RKO (cell line): ENCODE data around the gene MLST8.

Experiments used
- DNase-seq: peaks from one replicate; pipeline ENCODE4 v3.0.0-alpha.2; 2016; ENCODE audit warnings: low spot score

The MLST8 gene

DNA sequence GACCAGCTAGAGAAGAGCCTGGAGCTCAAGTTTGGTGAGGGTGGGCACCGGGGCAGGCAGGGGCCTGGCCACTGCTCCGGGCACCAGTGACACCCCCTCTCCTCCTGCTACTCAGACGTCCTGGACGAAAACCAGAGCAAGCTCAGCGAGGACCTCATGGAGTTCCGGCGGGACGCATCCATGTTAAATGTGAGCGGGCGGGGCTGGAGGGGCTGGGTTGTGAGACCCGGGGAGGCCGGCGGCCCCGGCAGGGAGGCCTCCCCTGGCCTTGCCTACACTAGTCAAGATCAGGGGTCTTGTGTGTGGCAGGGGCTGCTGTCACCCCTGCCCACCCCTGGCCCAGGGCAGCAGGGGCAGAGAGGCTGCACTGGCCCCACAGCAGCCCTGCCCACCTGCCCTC is 31.9 kb upstream of the MLST8 start:
- no peak for DNase-seq

GRCh38 chr16:2173916-2174315 is 31.3 kb upstream of the MLST8 start:
- DNase-seq: no peak

DNA sequence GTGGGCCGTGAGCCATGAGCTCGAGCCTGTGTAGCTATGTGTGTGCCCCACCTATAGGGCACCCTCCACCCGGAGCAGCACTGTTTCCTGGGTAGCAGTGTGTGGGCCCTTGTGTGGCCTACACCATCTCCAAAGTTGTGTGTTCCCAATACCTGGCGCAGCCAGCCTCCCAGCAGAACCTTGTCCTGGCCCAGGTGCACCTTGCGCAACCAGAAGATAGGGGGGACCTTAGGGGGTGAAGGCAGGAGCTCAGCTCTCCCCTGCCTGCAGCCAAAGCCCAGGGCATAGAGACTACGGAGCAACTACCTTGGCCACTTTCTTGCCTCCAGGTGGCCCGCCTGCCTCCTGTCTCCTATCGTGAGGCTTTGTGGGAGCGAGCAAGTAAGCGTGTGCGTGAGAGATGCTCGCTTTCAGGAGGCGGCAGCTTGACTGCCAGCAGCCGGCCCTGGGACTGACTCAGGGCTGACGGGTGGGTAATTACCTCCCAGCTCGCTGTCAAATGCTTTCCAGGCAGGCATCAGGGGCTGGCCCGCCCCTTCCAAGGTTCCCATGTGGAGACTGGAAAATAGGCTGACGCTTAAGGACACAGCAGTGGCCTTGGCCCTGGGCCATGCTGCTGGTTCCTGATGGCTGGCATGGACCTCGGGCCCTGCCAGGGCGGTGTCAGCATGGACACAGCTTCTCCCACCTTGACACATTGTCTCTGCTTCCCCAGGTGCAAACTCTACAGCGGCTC is 30.7 kb upstream of the MLST8 start:
- no peak for DNase-seq

- no peak for DNase-seq
These were observed 29.8 kb upstream of the MLST8 start for GRCh38 chr16:2175454-2175853.

GRCh38 chr16:2176047-2176446 is 29.2 kb upstream of the MLST8 start:
- no peak for DNase-seq

GRCh38 chr16:2177101-2177500 is 28.2 kb upstream of the MLST8 start:
- DNase-seq: no peak

DNA sequence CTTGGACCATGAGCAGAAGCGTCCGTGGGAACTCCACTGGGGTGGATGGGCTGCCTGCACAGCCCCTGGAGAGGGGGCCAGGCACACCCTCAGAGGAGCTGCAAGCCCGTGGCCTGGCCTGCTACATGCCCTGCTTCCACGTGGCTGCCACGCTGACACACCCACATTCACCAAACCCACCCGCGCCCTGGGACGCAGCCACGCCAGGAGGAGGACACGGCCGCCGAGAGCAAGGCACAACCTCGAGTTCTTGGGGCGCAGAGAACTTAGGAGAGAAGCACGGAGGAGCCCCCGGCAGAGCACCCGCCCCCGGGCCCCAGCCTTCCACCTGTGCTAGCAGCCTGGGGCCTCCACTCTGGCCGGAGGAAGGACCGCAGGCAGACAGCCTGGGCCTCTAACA is 27.7 kb upstream of the MLST8 start:
- DNase-seq: no peak

DNA sequence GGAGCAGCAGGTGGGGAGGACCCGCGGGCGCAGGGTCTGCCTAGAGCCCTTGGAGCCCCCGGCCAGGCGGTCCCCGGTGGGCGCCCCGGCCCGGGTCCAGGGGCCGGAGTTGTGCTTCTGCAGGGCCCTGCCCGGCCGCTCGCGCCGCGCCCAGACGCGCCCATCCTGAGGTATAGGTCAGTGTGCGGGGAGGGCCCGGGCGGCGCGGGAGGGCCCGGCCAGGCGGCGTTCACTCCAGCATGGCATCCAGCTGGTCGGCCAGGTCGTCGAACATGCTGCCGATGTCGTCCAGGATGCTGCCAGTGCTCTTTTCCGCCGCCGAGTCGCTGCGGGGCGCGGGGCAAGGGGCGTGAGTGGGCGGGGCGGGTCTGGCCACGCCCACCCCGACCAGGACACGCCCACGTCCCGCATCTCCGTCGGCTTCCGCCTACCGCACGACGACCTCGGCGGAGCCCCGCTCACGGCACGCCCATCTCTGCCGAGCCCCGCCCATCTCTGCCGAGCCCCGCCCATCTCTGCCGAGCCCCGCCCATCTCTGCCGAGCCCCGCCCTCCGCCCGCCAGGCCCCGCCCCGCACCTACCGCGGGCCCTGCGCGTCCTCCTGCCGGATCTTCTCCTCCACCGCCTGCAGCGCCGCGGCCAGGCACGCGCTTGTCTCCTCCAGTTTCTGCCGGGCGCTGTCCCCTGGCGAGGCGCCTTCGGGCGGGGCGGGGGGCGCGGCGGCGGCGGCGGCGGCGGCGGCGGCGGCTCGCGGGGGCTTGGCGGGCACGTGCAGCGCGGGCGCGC is 26.7 kb upstream of the MLST8 start:
- DNase-seq: no peak

DNA sequence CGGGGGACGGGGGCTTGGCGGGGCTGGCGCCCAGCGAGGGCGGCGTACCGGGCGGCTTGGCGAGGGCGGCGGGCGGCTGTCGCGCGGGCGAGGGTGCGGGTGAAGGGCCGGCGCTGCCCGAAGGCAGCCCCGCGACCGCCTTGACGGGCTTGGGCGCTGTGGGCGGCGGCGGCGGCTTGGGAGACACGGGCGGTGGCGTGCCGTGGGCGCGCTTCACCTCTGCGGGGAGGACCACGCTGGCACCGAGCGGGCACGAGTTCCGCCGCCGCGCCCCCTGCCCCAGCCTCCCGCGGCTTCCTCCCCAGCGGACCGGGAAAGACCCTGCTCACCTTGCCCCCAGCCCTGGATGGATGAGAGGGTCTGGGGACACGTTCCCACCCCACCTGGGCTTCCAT is 26.1 kb upstream of the MLST8 start:
- no peak for DNase-seq

DNA sequence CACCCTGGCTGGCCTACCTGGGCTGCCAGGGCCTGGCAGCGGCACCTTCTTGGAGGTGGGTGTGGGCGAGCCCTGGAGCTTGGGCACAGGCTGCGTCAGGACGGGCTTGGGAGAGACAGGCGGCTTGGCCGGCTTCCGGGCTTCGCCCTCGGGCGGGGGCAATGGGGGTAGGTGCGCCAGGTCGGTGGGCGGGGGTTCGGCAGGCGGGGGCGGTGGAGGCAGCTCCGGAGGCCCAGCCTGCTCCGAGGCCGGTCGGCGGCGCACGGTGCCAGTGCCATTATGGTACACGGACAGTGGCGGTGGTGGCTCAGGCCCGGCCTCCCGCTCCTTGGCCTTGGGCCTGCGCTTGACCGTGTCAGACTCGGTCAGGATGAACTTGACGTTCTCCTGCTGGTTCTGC is 25.7 kb upstream of the MLST8 start:
- no peak for DNase-seq

GRCh38 chr16:2180461-2180860 is 24.8 kb upstream of the MLST8 start:
- DNase-seq: no peak

DNA sequence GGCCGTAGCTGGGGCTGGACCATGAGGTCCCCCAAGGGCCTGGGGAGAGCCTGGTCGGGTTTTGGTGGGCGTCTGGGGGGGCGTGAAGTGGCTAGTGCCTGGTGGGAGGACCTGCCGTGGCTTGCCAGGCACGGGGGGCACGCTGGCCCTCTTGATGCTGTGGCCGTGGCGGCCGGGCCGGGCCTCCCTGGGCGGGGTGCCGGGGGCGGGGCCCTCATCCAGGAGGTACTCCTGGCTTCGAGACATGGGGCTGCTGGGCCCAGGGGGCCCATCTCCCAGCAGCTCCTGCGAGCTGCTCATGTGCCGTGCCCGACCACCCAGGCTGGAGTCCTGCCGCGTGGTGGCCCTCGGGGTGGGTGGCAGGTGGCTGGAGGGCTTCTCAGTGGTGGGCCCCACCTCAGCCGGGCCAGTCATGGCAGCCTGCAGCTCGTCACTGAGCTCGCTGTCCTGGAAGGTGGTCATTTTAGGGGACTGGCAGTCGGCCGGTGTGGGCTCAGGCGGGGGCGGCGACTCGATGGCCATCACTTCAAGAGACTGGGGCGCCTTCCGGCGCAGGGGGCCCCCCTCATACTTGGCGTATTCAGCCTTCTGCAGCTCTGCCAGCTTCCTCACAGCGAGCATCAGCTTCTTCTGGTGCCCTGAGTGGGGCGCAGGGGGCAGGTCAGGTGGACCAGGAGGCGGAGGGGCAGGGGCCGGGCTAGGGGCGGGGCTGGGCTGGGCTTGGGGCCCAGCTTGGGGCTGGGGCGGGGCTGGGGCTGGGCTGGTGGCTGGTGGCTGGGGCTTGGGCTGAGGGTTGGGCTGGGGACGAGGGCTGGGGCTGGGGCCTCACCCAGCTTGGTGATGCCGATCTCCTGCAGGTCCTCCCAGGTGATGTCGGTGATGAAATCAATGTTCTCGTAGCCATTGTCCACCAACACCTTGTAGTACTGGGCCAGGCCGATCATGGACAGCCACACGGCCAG is 24.0 kb upstream of the MLST8 start:
- DNase-seq: no peak

DNA sequence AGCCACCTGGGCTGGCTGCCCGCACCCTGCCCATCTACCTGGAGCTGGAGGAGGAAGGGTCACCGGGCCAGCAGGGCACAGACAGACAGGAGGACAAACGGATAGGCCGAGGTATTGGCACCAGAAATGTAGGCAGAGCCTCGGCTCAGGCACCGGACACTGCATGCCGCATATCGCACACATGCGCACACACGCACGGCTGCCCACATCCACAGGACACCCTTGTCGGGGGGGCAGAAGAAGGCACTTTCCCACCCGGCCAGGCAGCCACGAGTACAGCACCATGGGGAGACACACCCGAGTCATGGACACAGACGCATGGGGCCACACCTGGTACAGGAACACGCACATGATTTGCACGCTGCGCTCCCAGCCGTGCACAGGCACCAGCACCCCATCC is 23.3 kb upstream of the MLST8 start:
- DNase-seq: no peak

- no peak for DNase-seq
These were observed 21.6 kb upstream of the MLST8 start for GRCh38 chr16:2183671-2184070.

GRCh38 chr16:2184346-2184745 is 20.9 kb upstream of the MLST8 start:
- no peak for DNase-seq

- DNase-seq: no peak
These were observed 20.3 kb upstream of the MLST8 start for GRCh38 chr16:2184962-2185361.

- DNase-seq: no peak
These were observed 19.2 kb upstream of the MLST8 start for GRCh38 chr16:2186064-2186463.

DNA sequence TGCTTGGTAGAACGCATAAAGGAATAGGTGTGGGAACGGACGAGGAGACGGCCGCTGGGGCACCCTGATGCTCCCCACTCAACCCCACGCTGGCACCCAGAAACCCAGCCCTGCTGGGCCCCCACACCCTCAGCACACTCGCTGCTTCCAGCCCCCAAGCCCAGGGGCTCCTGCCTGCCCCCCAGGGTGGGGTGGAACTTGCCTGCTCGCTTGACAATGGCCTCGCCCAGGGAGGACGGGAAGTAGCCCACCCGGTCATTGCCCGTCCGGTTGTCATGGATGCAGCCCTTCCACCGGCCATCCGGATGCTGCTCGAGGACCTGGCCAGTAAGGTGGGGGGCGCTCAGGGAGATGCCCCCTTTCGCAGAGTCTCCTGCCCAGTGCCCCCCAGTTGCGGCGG is 18.7 kb upstream of the MLST8 start:
- no peak for DNase-seq

GRCh38 chr16:2187212-2187611 is 18.0 kb upstream of the MLST8 start:
- no peak for DNase-seq

DNA sequence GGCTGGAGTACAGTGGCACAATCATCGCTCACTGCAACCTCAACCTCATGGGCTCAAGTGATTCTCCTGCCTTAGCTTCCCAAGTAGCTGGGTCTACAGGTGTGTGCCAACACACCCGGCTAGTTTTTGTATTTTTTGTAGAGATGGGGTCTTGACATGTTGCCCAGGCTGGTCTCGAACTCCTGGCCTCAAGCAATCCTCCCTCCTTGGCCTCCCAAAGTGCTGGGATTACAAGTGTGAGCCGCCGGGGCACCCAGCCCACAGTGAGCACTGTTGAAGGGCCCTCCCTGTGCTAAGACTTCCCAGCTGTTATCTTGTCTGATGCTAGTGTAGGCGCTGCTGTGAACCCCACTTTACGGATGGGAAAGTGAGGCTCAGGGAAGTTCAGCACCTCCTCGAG is 16.9 kb upstream of the MLST8 start:
- no peak for DNase-seq

- DNase-seq: no peak
These were observed 15.9 kb upstream of the MLST8 start for GRCh38 chr16:2189252-2189893.

GRCh38 chr16:2190002-2190658 is 15.1 kb upstream of the MLST8 start:
- no peak for DNase-seq
